H9 (cell line): Measurements from ENCODE around the gene RAPGEF6. TPM values are rescaled to one million over a fixed set of nuclear protein-coding genes. Genes with fewer than 3 reads are reported as not detected.

ENCODE experiments used
- DNase-seq: peaks from one replicate; pipeline ENCODE4 v3.0.0-alpha.2; 2017
- H2AFZ ChIP-seq: one replicate; pipeline ENCODE4 v1.6.1; 2013; ENCODE audit warnings: mild to moderate bottlenecking, low read length, control low read depth, moderate library complexity
- H2AK5ac ChIP-seq: 2 replicates; pipeline ENCODE4 v1.6.1; 2013; ENCODE audit warnings: low read length, control low read depth, mixed read lengths; ENCODE audit not compliant: insufficient read length
- H2BK120ac ChIP-seq: one replicate; pipeline ENCODE4 v1.6.1; 2013; ENCODE audit warnings: low read depth, mild to moderate bottlenecking, low read length, control low read depth, inconsistent platforms; ENCODE audit not compliant: poor library complexity, severe bottlenecking
- H2BK12ac ChIP-seq: 2 replicates; pipeline ENCODE4 v1.6.1; 2013; ENCODE audit warnings: low read length, control low read depth, mixed read lengths, low read depth; ENCODE audit not compliant: insufficient read length
- H2BK15ac ChIP-seq: 2 replicates; pipeline ENCODE4 v1.6.1; 2013; ENCODE audit warnings: low read depth, low read length, control low read depth
- H2BK20ac ChIP-seq: one replicate; pipeline ENCODE4 v1.6.1; 2013; ENCODE audit warnings: low read depth, mild to moderate bottlenecking, low read length, control low read depth, inconsistent platforms; ENCODE audit not compliant: poor library complexity, severe bottlenecking
- H2BK5ac ChIP-seq: 2 replicates; pipeline ENCODE4 v1.6.1; 2013; ENCODE audit warnings: low read length, control low read depth, mixed read lengths; ENCODE audit not compliant: insufficient read length
- H3K14ac ChIP-seq: 2 replicates; pipeline ENCODE4 v1.6.1; 2013; ENCODE audit warnings: low read length, control low read depth; ENCODE audit not compliant: insufficient read depth
- H3K18ac ChIP-seq: 2 replicates; pipeline ENCODE4 v1.6.1; 2013; ENCODE audit warnings: low read depth, mild to moderate bottlenecking, mixed read lengths, low read length, control low read depth; ENCODE audit not compliant: insufficient read length
- H3K23ac ChIP-seq: 2 replicates; pipeline ENCODE4 v1.6.1; 2013; ENCODE audit warnings: low read length, control low read depth, mixed read lengths, low read depth; ENCODE audit not compliant: insufficient read length
- H3K23me2 ChIP-seq: 2 replicates; pipeline ENCODE4 v1.6.1; 2013; ENCODE audit warnings: low read depth, mild to moderate bottlenecking, mixed read lengths, low read length, control low read depth; ENCODE audit not compliant: insufficient read length, poor library complexity, severe bottlenecking
- H3K27ac ChIP-seq: 2 replicates; pipeline ENCODE4 v1.5.1; 2013; ENCODE audit warnings: low read length, control low read depth, mixed read lengths, low read depth; ENCODE audit not compliant: insufficient read length
- H3K27me3 ChIP-seq: 2 replicates; pipeline ENCODE4 v1.6.1; 2013; ENCODE audit warnings: low read length, control low read depth, inconsistent platforms; ENCODE audit not compliant: insufficient read depth
- H3K4ac ChIP-seq: 2 replicates; pipeline ENCODE4 v1.6.1; 2013; ENCODE audit warnings: low read depth, mild to moderate bottlenecking, control low read depth, inconsistent platforms, low read length, moderate library complexity
- H3K4me1 ChIP-seq: 2 replicates; pipeline ENCODE4 v1.6.1; 2013; ENCODE audit warnings: low read length, control low read depth, inconsistent platforms; ENCODE audit not compliant: insufficient read depth
- H3K4me2 ChIP-seq: 2 replicates; pipeline ENCODE4 v1.6.1; 2013; ENCODE audit warnings: low read length, control low read depth, mixed read lengths; ENCODE audit not compliant: insufficient read length, insufficient read depth
- H3K56ac ChIP-seq: 2 replicates; pipeline ENCODE4 v1.6.1; 2013; ENCODE audit warnings: low read depth, mild to moderate bottlenecking, mixed read lengths, low read length, control low read depth; ENCODE audit not compliant: insufficient read length
- H3K79me1 ChIP-seq: 2 replicates; pipeline ENCODE4 v1.6.1; 2013; ENCODE audit warnings: low read depth, mild to moderate bottlenecking, moderate library complexity, low read length, control low read depth, inconsistent platforms; ENCODE audit not compliant: insufficient read depth, poor library complexity, severe bottlenecking
- H3K79me2 ChIP-seq: 2 replicates; pipeline ENCODE4 v1.6.1; 2013; ENCODE audit warnings: low read length, control low read depth, inconsistent platforms; ENCODE audit not compliant: insufficient read depth
- H3K9ac ChIP-seq: 2 replicates; pipeline ENCODE4 v1.6.1; 2013; ENCODE audit warnings: low read length, control low read depth, mixed read lengths; ENCODE audit not compliant: insufficient read length; ENCODE audit errors: extremely low read depth
- H3K9me3 ChIP-seq: one replicate; pipeline ENCODE4 v1.6.1; 2013; ENCODE audit warnings: low read depth, low read length, inconsistent platforms; ENCODE audit not compliant: control insufficient read depth
- H3T11ph ChIP-seq: one replicate; pipeline ENCODE4 v1.6.1; 2013; ENCODE audit warnings: mild to moderate bottlenecking, low read length, control low read depth, inconsistent platforms
- H4K20me1 ChIP-seq: one replicate; pipeline ENCODE4 v1.6.1; 2013; ENCODE audit not compliant: control insufficient read depth, insufficient read length, insufficient read depth
- H4K5ac ChIP-seq: 2 replicates; pipeline ENCODE4 v1.6.1; 2013; ENCODE audit warnings: low read depth, mild to moderate bottlenecking, mixed read lengths, low read length, control low read depth; ENCODE audit not compliant: insufficient read length
- H4K8ac ChIP-seq: replicated peaks from 2 replicates; pipeline ENCODE4 v1.6.1; 2013; ENCODE audit warnings: low read length, control low read depth, mixed read lengths, low read depth; ENCODE audit not compliant: insufficient read length
- H4K91ac ChIP-seq: 2 replicates; pipeline ENCODE4 v1.6.1; 2013; ENCODE audit warnings: low read depth, mild to moderate bottlenecking, moderate library complexity, mixed read lengths, low read length, control low read depth; ENCODE audit not compliant: insufficient read length
- H3K27ac Mint-ChIP-seq, 3 experiments: 2 replicates in 2 of 3; 3 replicates in 1 of 3; pipeline ENCODE4 v1.8.0; 2020 to 2021; ENCODE audit warnings: mixed read lengths in 3 of 3, mild to moderate bottlenecking in 1 of 3, moderate library complexity in 1 of 3
- H3K27me3 Mint-ChIP-seq: 2 replicates; pipeline ENCODE4 v1.8.0; 2021; ENCODE audit warnings: low read depth, mild to moderate bottlenecking, moderate library complexity, mixed read lengths
- H3K36me3 Mint-ChIP-seq, 3 experiments: 2 replicates in 2 of 3; 3 replicates in 1 of 3; pipeline ENCODE4 v1.8.0; 2020 to 2021; ENCODE audit warnings: low read depth in 3 of 3, mixed read lengths in 3 of 3; ENCODE audit not compliant: insufficient read depth in 1 of 3
- H3K4me1 Mint-ChIP-seq, 2 experiments: 2 replicates each; pipeline ENCODE4 v1.8.0; 2020; ENCODE audit warnings: mixed read lengths in 2 of 2
- H3K4me3 Mint-ChIP-seq, 2 experiments: 2 replicates in 1 of 2; 3 replicates in 1 of 2; pipeline ENCODE4 v1.8.0; 2020 to 2021; ENCODE audit warnings: mild to moderate bottlenecking in 2 of 2, mixed read lengths in 2 of 2, moderate library complexity in 1 of 2
- H3K9me3 Mint-ChIP-seq, 2 experiments: 2 replicates in 1 of 2; 3 replicates in 1 of 2; pipeline ENCODE4 v1.8.0; 2020; ENCODE audit warnings: mild to moderate bottlenecking in 2 of 2, mixed read lengths in 2 of 2, moderate library complexity in 1 of 2
- WGBS: extraction: QIAGEN DNeasy Blood & Tissue Kit; methylation state at CpG from one replicate; pipeline ENCODE4 v1.1.7; 2013; ENCODE audit warnings: missing lambda C conversion rate, low lambda C conversion rate, mixed read lengths; ENCODE audit not compliant: insufficient read length; ENCODE audit errors: extremely low coverage; 5-methylcytosine and 5-hydroxymethylcytosine counted together
- total RNA-seq: library from RNA; stranded (reverse); gene quantifications from 2 replicates; pipeline ENCODE4 v1.2.1, GENCODE V29; 2021
- TF ChIP-seq, protein P1 (sequence below): fragments of 200-600 bp; sonication (generic); conservative IDR thresholded peaks from 3 replicates; pipeline ENCODE4 v1.8.0; 2021; ENCODE audit warnings: antibody characterized with exemption, mild to moderate bottlenecking

The RAPGEF6 gene
- total RNA-seq, 1 experiment from 2014 or later: 19.7 TPM

DNA sequence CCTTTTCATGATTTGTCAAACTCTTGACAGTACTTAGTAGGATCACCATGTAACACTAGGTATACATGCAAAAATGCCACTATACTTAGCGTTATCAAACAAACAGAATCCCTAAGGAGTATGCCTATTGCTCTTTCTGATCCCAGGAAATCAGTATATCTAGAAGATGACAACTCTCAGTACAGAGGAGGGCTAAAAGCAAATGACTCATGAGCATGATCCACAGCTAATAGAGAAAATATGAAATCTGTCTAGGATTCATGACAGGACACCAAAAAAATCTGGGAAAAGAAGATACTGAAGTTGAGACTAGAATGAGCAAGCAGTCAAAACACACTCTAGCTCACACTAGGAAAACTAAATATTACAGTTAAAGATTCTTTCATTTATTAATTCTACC, 89.2 kb downstream of the RAPGEF6 start:
- H3K56ac ChIP-seq: no peak overlapping the region
- no peaks in the 10 kb centered on the region for H3K27me3 Mint-ChIP-seq
- DNase-seq: no peak
- H3K23me2 ChIP-seq: no peaks in the 10 kb centered on the region
- no peak overlapping the region for H4K91ac ChIP-seq
- no peak overlapping the region for H3K14ac ChIP-seq
- no peak overlapping the region for H3K23ac ChIP-seq
- no peak overlapping the region for H3T11ph ChIP-seq
- H3K27me3 ChIP-seq: no peaks in the 10 kb centered on the region
- H4K20me1 ChIP-seq: no peaks in the 10 kb centered on the region
- no peak overlapping the region for H2BK20ac ChIP-seq
- no peak overlapping the region for H2AK5ac ChIP-seq
- H3K18ac ChIP-seq: no peak overlapping the region
- peaks cover 0 to 4% of the 10 kb centered on the region in 2 experiments; a peak in 1 of 4 replicates for H3K4me1 Mint-ChIP-seq
- no CpG with 5 or more reads among the region's 1 CpG for WGBS
- no peaks in the 10 kb centered on the region for H3K4me1 ChIP-seq
- H3K27ac Mint-ChIP-seq: no peak overlapping the region
- H2BK12ac ChIP-seq: no peak overlapping the region
- no peak overlapping the region for H3K9ac ChIP-seq
- no peak overlapping the region for H4K5ac ChIP-seq
- no peak overlapping the region for H3K27ac ChIP-seq
- H3K9me3 ChIP-seq: no peaks in the 10 kb centered on the region
- H3K79me2 ChIP-seq: no peaks in the 10 kb centered on the region
- H2BK120ac ChIP-seq: no peak overlapping the region
- H3K4ac ChIP-seq: no peak overlapping the region
- no peak overlapping the region for H2AFZ ChIP-seq
- no peaks in the 10 kb centered on the region for H3K79me1 ChIP-seq
- no peak overlapping the region for H2BK5ac ChIP-seq
- no peak overlapping the region for H2BK15ac ChIP-seq
- no peak overlapping the region for H3K4me2 ChIP-seq
- H4K8ac ChIP-seq: no peak overlapping the region
- H3K4me3 Mint-ChIP-seq: no peak overlapping the region
- H3K36me3 Mint-ChIP-seq: peaks cover 0 to 7% (median 0%) of the 10 kb centered on the region in 3 experiments; a peak in 3 of 7 replicates
- no peaks in the 10 kb centered on the region for H3K9me3 Mint-ChIP-seq
- TF ChIP-seq, protein P1, sequence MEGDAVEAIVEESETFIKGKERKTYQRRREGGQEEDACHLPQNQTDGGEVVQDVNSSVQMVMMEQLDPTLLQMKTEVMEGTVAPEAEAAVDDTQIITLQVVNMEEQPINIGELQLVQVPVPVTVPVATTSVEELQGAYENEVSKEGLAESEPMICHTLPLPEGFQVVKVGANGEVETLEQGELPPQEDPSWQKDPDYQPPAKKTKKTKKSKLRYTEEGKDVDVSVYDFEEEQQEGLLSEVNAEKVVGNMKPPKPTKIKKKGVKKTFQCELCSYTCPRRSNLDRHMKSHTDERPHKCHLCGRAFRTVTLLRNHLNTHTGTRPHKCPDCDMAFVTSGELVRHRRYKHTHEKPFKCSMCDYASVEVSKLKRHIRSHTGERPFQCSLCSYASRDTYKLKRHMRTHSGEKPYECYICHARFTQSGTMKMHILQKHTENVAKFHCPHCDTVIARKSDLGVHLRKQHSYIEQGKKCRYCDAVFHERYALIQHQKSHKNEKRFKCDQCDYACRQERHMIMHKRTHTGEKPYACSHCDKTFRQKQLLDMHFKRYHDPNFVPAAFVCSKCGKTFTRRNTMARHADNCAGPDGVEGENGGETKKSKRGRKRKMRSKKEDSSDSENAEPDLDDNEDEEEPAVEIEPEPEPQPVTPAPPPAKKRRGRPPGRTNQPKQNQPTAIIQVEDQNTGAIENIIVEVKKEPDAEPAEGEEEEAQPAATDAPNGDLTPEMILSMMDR: no peak
